IMR-90 (cell line): ENCODE measurements around the gene STK31. TPM values are rescaled to one million over a fixed set of nuclear protein-coding genes. Genes with fewer than 3 reads are reported as not detected.

Source experiments
- ATAC-seq: fragments of 200-7000 bp; cut with Tn5 transposase; 2 replicates; pipeline ENCODE4 v1.9.1; 2020; ENCODE audit warnings: low read depth, mild to moderate bottlenecking, moderate library complexity
- BruUV-seq: library from RNA; stranded (reverse); fragments of 400-500 nt; replicated peaks from 2 replicates; lab custom pipeline; 2021; lab: Mats Ljungman, UMichigan
- CTCF ChIA-PET: fragments of 300-600 bp; formaldehyde crosslinking; extraction: SDS; loops from one replicate; lab custom pipeline; 2021; ENCODE audit warnings: antibody characterized with exemption; lab: Yijun Ruan, JAX
- POLR2A ChIA-PET: fragments of 300-600 bp; sonication (Branson Sonifier 250); formaldehyde crosslinking; loops from one replicate; lab custom pipeline; 2022; ENCODE audit warnings: antibody characterized with exemption; ENCODE audit not compliant: unreplicated experiment; lab: Charles Lee
- DNase-seq: peaks from one replicate; pipeline ENCODE4 v3.0.0; 2013
- H2AFZ ChIP-seq: replicated peaks from 2 replicates; pipeline ENCODE3; 2013; ENCODE audit warnings: low read length, mild to moderate bottlenecking; ENCODE audit not compliant: poor library complexity
- H2AK5ac ChIP-seq: 2 replicates; pipeline ENCODE4 v1.6.1; 2013; ENCODE audit warnings: low read depth, low read length, inconsistent platforms
- H2AK9ac ChIP-seq: replicated peaks from 2 replicates; pipeline ENCODE3; 2013; ENCODE audit warnings: mild to moderate bottlenecking, low read depth, low read length, moderate library complexity; ENCODE audit not compliant: poor library complexity
- H2BK120ac ChIP-seq: 2 replicates; pipeline ENCODE4 v1.6.1; 2013; ENCODE audit warnings: low read depth, low read length, inconsistent platforms
- H2BK15ac ChIP-seq: 3 replicates; pipeline ENCODE4 v1.6.1; 2013; ENCODE audit warnings: low read depth, low read length, inconsistent platforms
- H2BK20ac ChIP-seq: 2 replicates; pipeline ENCODE4 v1.6.1; 2013; ENCODE audit warnings: low read depth, mild to moderate bottlenecking, inconsistent platforms, low read length, moderate library complexity
- H2BK5ac ChIP-seq: 2 replicates; pipeline ENCODE4 v1.6.1; 2013; ENCODE audit warnings: mild to moderate bottlenecking, low read depth, low read length, inconsistent platforms; ENCODE audit not compliant: poor library complexity, severe bottlenecking
- H3K14ac ChIP-seq: replicated peaks from 2 replicates; pipeline ENCODE4 v1.6.1; 2013; ENCODE audit warnings: low read depth, low read length, inconsistent platforms
- H3K18ac ChIP-seq: 2 replicates; pipeline ENCODE4 v1.6.1; 2013; ENCODE audit warnings: low read depth, low read length, control low read depth
- H3K23ac ChIP-seq: 2 replicates; pipeline ENCODE4 v1.6.1; 2013; ENCODE audit warnings: low read depth, low read length, inconsistent platforms
- H3K27ac ChIP-seq: 2 replicates; pipeline ENCODE4 v1.5.1; 2013; ENCODE audit warnings: mild to moderate bottlenecking, control low read depth, low read length; ENCODE audit not compliant: insufficient read depth
- H3K27me3 ChIP-seq: 2 replicates; pipeline ENCODE4 v1.6.1; 2013; ENCODE audit warnings: low read length; ENCODE audit not compliant: control insufficient read depth, insufficient read depth
- H3K36me3 ChIP-seq: 2 replicates; pipeline ENCODE4 v1.6.1; 2013; ENCODE audit warnings: low read length, mixed read lengths; ENCODE audit not compliant: control insufficient read depth, insufficient read depth
- H3K4ac ChIP-seq: 2 replicates; pipeline ENCODE4 v1.6.1; 2013; ENCODE audit warnings: low read depth, low read length, inconsistent platforms
- H3K4me1 ChIP-seq: 2 replicates; pipeline ENCODE4 v1.6.1; 2013; ENCODE audit warnings: low read length, mixed read lengths; ENCODE audit not compliant: control insufficient read depth, insufficient read depth
- H3K4me2 ChIP-seq: 2 replicates; pipeline ENCODE4 v1.6.1; 2013; ENCODE audit warnings: low read depth, mild to moderate bottlenecking, control low read depth, low read length, moderate library complexity
- H3K4me3 ChIP-seq: 2 replicates; pipeline ENCODE4 v1.5.1; 2013; ENCODE audit warnings: low read depth, mild to moderate bottlenecking, control low read depth, low read length, moderate library complexity; ENCODE audit not compliant: insufficient read depth
- H3K56ac ChIP-seq: 2 replicates; pipeline ENCODE4 v1.6.1; 2013; ENCODE audit warnings: low read length, inconsistent platforms; ENCODE audit not compliant: insufficient read depth; ENCODE audit errors: extremely low read depth
- H3K79me1 ChIP-seq, 2 experiments: 2 replicates each; pipeline ENCODE4 v1.6.1; 2013; ENCODE audit warnings: low read length in 2 of 2, inconsistent platforms in 1 of 2, low read depth in 1 of 2
- H3K9ac ChIP-seq: 2 replicates; pipeline ENCODE4 v1.6.1; 2013; ENCODE audit warnings: low read depth, low read length, control low read depth
- H3K9me1 ChIP-seq: 2 replicates; pipeline ENCODE4 v1.6.1; 2013; ENCODE audit warnings: low read length, inconsistent platforms; ENCODE audit not compliant: insufficient read depth
- H3K9me3 ChIP-seq: 2 replicates; pipeline ENCODE4 v1.6.1; 2013; ENCODE audit warnings: low read length; ENCODE audit not compliant: control insufficient read depth, insufficient read depth
- H4K20me1 ChIP-seq: 2 replicates; pipeline ENCODE4 v1.6.1; 2013; ENCODE audit warnings: low read length, inconsistent platforms; ENCODE audit not compliant: insufficient read depth
- H4K5ac ChIP-seq: 2 replicates; pipeline ENCODE4 v1.6.1; 2013; ENCODE audit warnings: mild to moderate bottlenecking, low read depth, low read length, control low read depth
- H4K8ac ChIP-seq, 2 experiments: 2 replicates each; pipeline ENCODE4 v1.6.1; 2013; ENCODE audit warnings: low read depth in 2 of 2, low read length in 2 of 2, control low read depth in 1 of 2, inconsistent platforms in 1 of 2
- H4K91ac ChIP-seq: 2 replicates; pipeline ENCODE4 v1.6.1; 2013; ENCODE audit warnings: low read depth, low read length, inconsistent platforms; ENCODE audit not compliant: insufficient read depth
- BHLHE40 ChIP-seq: fragments of 150-350 bp; IDR thresholded peaks from 2 replicates; pipeline ENCODE4 v1.6.1; 2016; ENCODE audit warnings: mild to moderate bottlenecking, low read depth, low read length
- CEBPB ChIP-seq: IDR thresholded peaks from 2 replicates; pipeline ENCODE4 v1.6.1; 2012; ENCODE audit warnings: low read depth, low read length, improper control_type of control experiment
- CHD1 ChIP-seq: IDR thresholded peaks from 2 replicates; pipeline ENCODE4 v1.6.1; 2012; ENCODE audit warnings: low read depth, low read length, improper control_type of control experiment
- CTCF ChIP-seq: conservative IDR thresholded peaks from 2 replicates; pipeline ENCODE4 v1.5.1; 2012; ENCODE audit warnings: mild to moderate bottlenecking, low read depth, low read length, improper control_type of control experiment
- ELK1 ChIP-seq: fragments of 150-350 bp; IDR thresholded peaks from 2 replicates; pipeline ENCODE4 v1.6.1; 2016; ENCODE audit warnings: low read depth, mild to moderate bottlenecking, low read length, moderate library complexity, borderline replicate concordance
- FOS ChIP-seq: fragments of 150-350 bp; IDR thresholded peaks from 2 replicates; pipeline ENCODE4 v1.6.1; 2016; ENCODE audit warnings: low read depth, low read length
- MAFK ChIP-seq: IDR thresholded peaks from 2 replicates; pipeline ENCODE4 v1.6.1; 2012; ENCODE audit warnings: low read depth, low read length, improper control_type of control experiment
- MAZ ChIP-seq: IDR thresholded peaks from 2 replicates; pipeline ENCODE4 v1.6.1; 2012; ENCODE audit warnings: low read depth, mild to moderate bottlenecking, low read length, improper control_type of control experiment, moderate library complexity, borderline replicate concordance
- MXI1 ChIP-seq: IDR thresholded peaks from 2 replicates; pipeline ENCODE4 v1.6.1; 2012; ENCODE audit warnings: low read depth, mild to moderate bottlenecking, low read length, moderate library complexity, borderline replicate concordance
- NFE2L2 ChIP-seq: fragments of 150-350 bp; IDR thresholded peaks from 2 replicates; pipeline ENCODE4 v1.6.1; 2016; ENCODE audit warnings: low read depth, mild to moderate bottlenecking, low read length
- POLR2A ChIP-seq: IDR thresholded peaks from 2 replicates; pipeline ENCODE4 v1.6.1; 2012; ENCODE audit warnings: mild to moderate bottlenecking, low read depth, low read length
- RAD21 ChIP-seq: IDR thresholded peaks from 2 replicates; pipeline ENCODE4 v1.6.1; 2012; ENCODE audit warnings: low read length, improper control_type of control experiment
- RCOR1 ChIP-seq: IDR thresholded peaks from 2 replicates; pipeline ENCODE4 v1.6.1; 2012; ENCODE audit warnings: mild to moderate bottlenecking, low read length, improper control_type of control experiment; ENCODE audit not compliant: insufficient replicate concordance
- RFX5 ChIP-seq: IDR thresholded peaks from 2 replicates; pipeline ENCODE4 v1.8.0; 2012; ENCODE audit warnings: low read depth, mild to moderate bottlenecking, low read length, moderate library complexity
- SMC3 ChIP-seq: fragments of 150-350 bp; IDR thresholded peaks from 2 replicates; pipeline ENCODE4 v1.6.1; 2016; ENCODE audit warnings: low read depth, mild to moderate bottlenecking, antibody characterized with exemption, low read length, moderate library complexity
- USF2 ChIP-seq: fragments of 150-350 bp; IDR thresholded peaks from 2 replicates; pipeline ENCODE4 v1.6.1; 2017; ENCODE audit warnings: mild to moderate bottlenecking, antibody characterized with exemption, low read length, low read depth
- WGBS, 2 experiments: methylation state at CpG; one replicate each; pipeline versions ENCODE4 v1.1.5 to v1.1.7; 2013; ENCODE audit warnings: missing lambda C conversion rate in 2 of 2; ENCODE audit not compliant: insufficient read length in 1 of 2; ENCODE audit errors: extremely low coverage in 2 of 2; 5-methylcytosine and 5-hydroxymethylcytosine counted together
- dilution Hi-C: fragments of 300-500 bp; cut with HindIII; formaldehyde crosslinking; loops from one replicate; pipeline ENCODE4 v1.14.3; 2018; ENCODE audit warnings: low sequenced_read_pairs; ENCODE audit not compliant: unreplicated experiment
- in situ Hi-C: fragments of 300-500 bp; cut with MboI; formaldehyde crosslinking; loops from 3 replicates; pipeline ENCODE4 v1.14.3; 2019; ENCODE audit warnings: low sequenced_read_pairs, inconsistent platforms, mixed read lengths
- intact Hi-C: fragments of 100-400 bp; cut with micrococcal nuclease; formaldehyde crosslinking; loops from 2 replicates; pipeline ENCODE4 v1.10.0; 2022
- polyA plus RNA-seq, 3 experiments: library from polyadenylated mRNA; depleted of rRNA; stranded (reverse); fragments of >200 nt; gene quantifications; 2 replicates each; pipeline ENCODE4 v1.2.3, GENCODE V29; 2012; ENCODE audit warnings: low replicate concordance in 1 of 3
- total RNA-seq: library from RNA; depleted of rRNA; stranded (reverse); fragments of >200 nt; gene quantifications from 2 replicates; pipeline ENCODE4 v1.2.3, GENCODE V29; 2012

STK31 gene
- total and polyA plus RNA-seq, 2 of the 4 experiments (the other 2 are of a cell fraction) = not detected

GRCh38 chr7:23863209-23863787 is 153.3 kb downstream of the STK31 start:
- no peak overlapping the region for H2BK15ac ChIP-seq
- WGBS, 2 experiments = no CpG with 5 or more reads among the region's 1 CpG
- ATAC-seq = no peak
- H3K36me3 ChIP-seq = no peaks in the 10 kb centered on the region
- dilution Hi-C loops = no loop called here
- no peaks in the 10 kb centered on the region for H3K4me1 ChIP-seq
- TF ChIP-seq USF2 (no peak), FOS (no peak), RFX5 (no peak), CEBPB (no peak), CTCF (peak; percentile 32; the same call in 1 of the 2 replicates), BHLHE40 (no peak), POLR2A (no peak), SMC3 (peak; percentile 20; the same call in 1 of the 2 replicates), RAD21 (peak; percentile 52), MAZ (no peak), MAFK (no peak), RCOR1 (no peak), NFE2L2 (no peak), ELK1 (no peak), CHD1 (no peak), MXI1 (no peak)
- no peak overlapping the region for H3K4me2 ChIP-seq
- H3K4ac ChIP-seq = no peak overlapping the region
- H3K14ac ChIP-seq = no peak overlapping the region
- no peaks in the 10 kb centered on the region for H3K79me1 ChIP-seq
- no peak overlapping the region for H4K5ac ChIP-seq
- H3K4me3 ChIP-seq = no peak overlapping the region
- POLR2A ChIA-PET = no interaction called here
- no peaks in the 10 kb centered on the region for H3K9me1 ChIP-seq
- no peaks in the 10 kb centered on the region for H3K27me3 ChIP-seq
- no peaks in the 10 kb centered on the region for H4K20me1 ChIP-seq
- no peak overlapping the region for H3K27ac ChIP-seq
- H2BK120ac ChIP-seq = no peak overlapping the region
- no peak overlapping the region for H4K8ac ChIP-seq
- no peak overlapping the region for H3K56ac ChIP-seq
- H3K9me3 ChIP-seq = no peaks in the 10 kb centered on the region
- no peak overlapping the region for H4K91ac ChIP-seq
- no peak overlapping the region for H2AFZ ChIP-seq
- in situ Hi-C loops = loop anchor here (25.0 kb wide), 1 partner anchor 799 kb away; no protein-coding TSS in a partner anchor
- no TSS peak for BruUV-seq
- H3K9ac ChIP-seq = no peak overlapping the region
- no peak overlapping the region for H2BK5ac ChIP-seq
- no peak overlapping the region for H3K18ac ChIP-seq
- CTCF ChIA-PET = interaction anchor here (0.6 to 2.3 kb wide), 4 partner anchors 9 to 801 kb away, joined by 3 to 5 read pairs (median 3); no protein-coding TSS in a partner anchor
- H2BK20ac ChIP-seq = no peak overlapping the region
- intact Hi-C loops = loop anchor here (10.0 kb wide), 2 partner anchors 802 to 1232 kb away; no protein-coding TSS in a partner anchor
- peak; percentile 17 for DNase-seq
- H2AK5ac ChIP-seq = no peak overlapping the region
- H2AK9ac ChIP-seq = no peak overlapping the region
- no peak overlapping the region for H3K23ac ChIP-seq
